Esophagus muscularis mucosa (tissue), 3 donors: ENCODE data around the gene SAMD15.

Source experiments
- CTCF ChIP-seq, 3 experiments: fragments of 200-600 bp in 2 of 3; fragments of 450-650 bp in 1 of 3; sonication (generic) in 2 of 3; IDR thresholded peaks; one replicate each; pipeline ENCODE4 v1.5.1; 2017 to 2019; ENCODE audit warnings: antibody characterized with exemption in 3 of 3, mild to moderate bottlenecking in 2 of 3, moderate library complexity in 1 of 3
- EP300 ChIP-seq: sonication (generic); formaldehyde crosslinking; IDR thresholded peaks from one replicate; pipeline ENCODE4 v1.6.1; 2017; ENCODE audit warnings: antibody characterized with exemption

GRCh38 chr14:77337880-77338279 lies 39.3 kb upstream of the SAMD15 start:
- no peak for TF ChIP-seq EP300
- no peak for TF ChIP-seq CTCF (IDR thresholded peaks at IDR 0.05)
